Measurements from ENCODE around the gene KIF3B. TPM values are rescaled to one million over a fixed set of nuclear protein-coding genes. Genes with fewer than 3 reads are reported as not detected.

KIF3B gene
- total RNA-seq, 1 experiment from 2014 or later, result 20.0 TPM

GRCh38 chr20:32357375-32357868 lies 80.0 kb downstream of the KIF3B start:
- TSS peak; percentile 91 for BruUV-seq (replicated peaks)
- peaks cover 37% of the 10 kb centered on the region for H3K79me2 ChIP-seq (ENCODE audit: low read length)
- peak overlapping the region; percentile 88 for H2AFZ ChIP-seq (ENCODE audit: low read length)
- peak overlapping the region; percentile 86 for H3K4me2 ChIP-seq (ENCODE audit: low read length)
- ChIA-PET POLR2A (ENCODE audit: unreplicated experiment) (interaction anchor here (0.6 kb wide), 1 partner anchor 63 kb away, joined by 3 read pairs; no protein-coding TSS in a partner anchor), CTCF (interaction anchor here (0.8 kb wide), 2 partner anchors 68 to 152 kb away, joined by 3 read pairs; no protein-coding TSS in a partner anchor)
- peak overlapping the region; percentile 73 for H3K4me3 ChIP-seq (ENCODE audit: low read length)
- peaks cover 8% of the 10 kb centered on the region for H3F3A ChIP-seq (ENCODE audit: low read length, unreplicated experiment)
- H3K9me2 ChIP-seq (replicated peaks; ENCODE audit: low read length), result no peaks in the 10 kb centered on the region
- no peak for TF ChIP-seq EZH2phosphoT487 (IDR thresholded peaks at IDR 0.05; ENCODE audit: borderline replicate concordance, low read length)
- no peak for TF ChIP-seq EZH2 (IDR thresholded peaks at IDR 0.05; ENCODE audit: low read length, unreplicated experiment)
- no peak for TF ChIP-seq CTCF (conservative IDR thresholded peaks at IDR 0.05; ENCODE audit: low read depth, low read length)
- peak; percentile 46 for DNase-seq
- no peaks in the 10 kb centered on the region for H3K36me3 ChIP-seq (ENCODE audit: low read depth, low read length)
- intact Hi-C loops (cut with micrococcal nuclease), result loop anchor here (10.0 kb wide), 1 partner anchor 153 kb away; the partner anchor contains the start of genes PLAGL2 and POFUT1
- no peaks in the 10 kb centered on the region for H3K9me3 ChIP-seq (ENCODE audit: low read length)
- peak overlapping the region; percentile 86 for H3K27ac ChIP-seq (ENCODE audit: low read length)
- H4K20me1 ChIP-seq (ENCODE audit: low read length), result peaks cover 33% of the 10 kb centered on the region
- peak; percentile 16 for ATAC-seq
- H3K27me3 ChIP-seq (ENCODE audit: low read length), result no peaks in the 10 kb centered on the region
- peak overlapping the region; percentile 87 for H3K9ac ChIP-seq (ENCODE audit: low read length)
- H3K4me1 ChIP-seq (ENCODE audit: insufficient read depth, low read length), result peaks cover 50% of the 10 kb centered on the region

DNA sequence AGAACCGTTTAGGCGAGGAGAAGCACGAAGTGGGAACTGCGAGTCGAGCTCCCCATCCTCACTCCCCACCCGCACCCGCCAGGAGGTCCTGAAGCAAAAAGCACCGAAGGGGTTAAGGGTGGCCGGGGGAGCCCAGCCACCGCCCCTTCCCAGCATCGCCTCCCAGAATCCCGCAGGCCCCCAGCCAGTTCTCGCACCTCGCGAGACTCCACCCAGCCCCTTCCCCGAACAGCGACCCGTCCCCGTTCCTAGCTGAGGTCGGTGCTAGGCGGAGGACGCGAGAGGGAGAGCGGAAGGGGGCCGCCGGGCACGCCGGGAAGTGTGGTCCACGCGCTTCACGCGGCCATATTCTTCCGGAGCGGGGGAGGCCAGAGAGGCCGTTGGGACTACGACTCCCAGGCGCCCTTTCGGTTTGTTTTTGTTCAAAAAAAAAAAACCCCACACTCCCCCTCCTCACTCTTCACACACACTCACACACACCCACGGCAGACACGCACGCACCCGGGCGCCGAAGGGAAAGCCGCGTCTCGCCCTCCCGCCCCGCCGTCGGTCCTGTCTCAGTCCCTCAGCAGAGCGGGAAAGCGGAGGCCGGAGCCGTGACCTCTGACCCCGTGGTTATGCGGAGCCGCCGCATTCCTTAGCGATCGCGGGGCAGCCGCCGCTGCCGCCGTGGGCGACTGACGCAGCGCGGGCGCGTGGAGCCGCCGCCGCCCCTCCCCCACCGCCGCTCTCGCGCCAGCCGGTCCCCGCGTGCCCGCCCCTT lies 80.6 kb downstream of the KIF3B start, which contains the start of gene ASXL1:
Gene ASXL1, plus strand, starts transcription at position 463 of the 763 bp plus-strand sequence. CDS start 445 bp downstream, outside the sequence.
- ATAC-seq, result peak; percentile 80
- CTCF ChIA-PET, result interaction anchor here (0.8 kb wide), 2 partner anchors 69 to 151 kb away, joined by 3 read pairs; no protein-coding TSS in a partner anchor

More for the DNA sequence above, 80.6 kb downstream of the KIF3B start, which contains the start of gene ASXL1:
- peaks cover 50% of the 10 kb centered on the region for H3K4me1 ChIP-seq (ENCODE audit: insufficient read depth, low read length)
- peak within 1 kb of the TSS; percentile 99 for H3K4me3 ChIP-seq (ENCODE audit: low read length)
- peak within 1 kb of the TSS; percentile 86 for H3K27ac ChIP-seq (ENCODE audit: low read length)
- H3K79me2 ChIP-seq (ENCODE audit: low read length), result peaks cover 43% of the 10 kb centered on the region
- no peaks in the 10 kb centered on the region for H3K9me2 ChIP-seq (replicated peaks; ENCODE audit: low read length)
- H3K9ac ChIP-seq (ENCODE audit: low read length), result peak within 1 kb of the TSS; percentile 87
- no peak for TF ChIP-seq CTCF (conservative IDR thresholded peaks at IDR 0.05; ENCODE audit: low read depth, low read length)
- no peak for TF ChIP-seq EZH2phosphoT487 (IDR thresholded peaks at IDR 0.05; ENCODE audit: borderline replicate concordance, low read length)
- TF ChIP-seq EZH2 (IDR thresholded peaks at IDR 0.05; ENCODE audit: low read length, unreplicated experiment), result no peak
- H3K4me2 ChIP-seq (ENCODE audit: low read length), result peak within 1 kb of the TSS; percentile 95
- peaks cover 40% of the 10 kb centered on the region for H4K20me1 ChIP-seq (ENCODE audit: low read length)
- H3K27me3 ChIP-seq (ENCODE audit: low read length), result no peaks in the 10 kb centered on the region
- intact Hi-C loops (cut with micrococcal nuclease), result loop anchor here (2.0 to 10.0 kb wide), 2 partner anchors 15 to 153 kb away; partner anchors contain the start of genes PLAGL2 and POFUT1
- peaks cover 8% of the 10 kb centered on the region for H3F3A ChIP-seq (ENCODE audit: low read length, unreplicated experiment)
- peak; percentile 97 for DNase-seq
- BruUV-seq (replicated peaks), result no TSS peak
- no peaks in the 10 kb centered on the region for H3K36me3 ChIP-seq (ENCODE audit: low read depth, low read length)
- no peaks in the 10 kb centered on the region for H3K9me3 ChIP-seq (ENCODE audit: low read length)
- POLR2A ChIA-PET (ENCODE audit: unreplicated experiment), result interaction anchor here (0.6 kb wide), 1 partner anchor 62 kb away, joined by 3 read pairs; no protein-coding TSS in a partner anchor
- peak within 1 kb of the TSS; percentile 88 for H2AFZ ChIP-seq (ENCODE audit: low read length)
